Measurements from ENCODE around the gene ACTC1.

- TF ChIP-seq CTCF (IDR thresholded peaks at IDR 0.05) (no peak), POLR2A (IDR thresholded peaks at IDR 0.05) (no peak)
Measured at GRCh38 chr15:34799149-34800101, 4.1 kb upstream of the ACTC1 start.

Data from uterus (tissue), 2 donors.